Osteocyte (in vitro differentiated cells): ENCODE data around the gene CTXN1. TPM values are rescaled to one million over a fixed set of nuclear protein-coding genes. Genes with fewer than 3 reads are reported as not detected.

Experiments used
- DNase-seq: peaks from one replicate; pipeline ENCODE4 v3.0.0; 2021; ENCODE audit warnings: mixed read lengths; ENCODE audit not compliant: unreplicated experiment; ENCODE audit errors: extremely low spot score
- H3K27ac Mint-ChIP-seq: one replicate; pipeline ENCODE4 v1.8.0; 2021; ENCODE audit warnings: mild to moderate bottlenecking, mixed read lengths; ENCODE audit not compliant: unreplicated experiment
- H3K27me3 Mint-ChIP-seq: one replicate; pipeline ENCODE4 v1.8.0; 2021; ENCODE audit warnings: mixed read lengths; ENCODE audit not compliant: unreplicated experiment
- H3K36me3 Mint-ChIP-seq: one replicate; pipeline ENCODE4 v1.8.0; 2021; ENCODE audit warnings: mixed read lengths; ENCODE audit not compliant: unreplicated experiment
- H3K4me1 Mint-ChIP-seq: one replicate; pipeline ENCODE4 v1.8.0; 2021; ENCODE audit warnings: mixed read lengths; ENCODE audit not compliant: unreplicated experiment
- H3K4me3 Mint-ChIP-seq: one replicate; pipeline ENCODE4 v1.8.0; 2021; ENCODE audit warnings: mild to moderate bottlenecking, moderate library complexity, mixed read lengths; ENCODE audit not compliant: unreplicated experiment
- H3K9me3 Mint-ChIP-seq: one replicate; pipeline ENCODE4 v1.8.0; 2021; ENCODE audit warnings: mixed read lengths; ENCODE audit not compliant: unreplicated experiment
- CTCF ChIP-seq: fragments of 200-600 bp; sonication (generic); IDR thresholded peaks from 2 replicates; pipeline ENCODE4 v1.5.0; 2021; ENCODE audit warnings: antibody characterized with exemption, mild to moderate bottlenecking, moderate library complexity
- total RNA-seq: library from RNA; stranded (reverse); gene quantifications from 2 replicates; pipeline ENCODE4 v1.2.1, GENCODE V29; 2021

CTXN1 gene
- total RNA-seq, 1 donor from 2014 or later: 28.8 TPM

DNA sequence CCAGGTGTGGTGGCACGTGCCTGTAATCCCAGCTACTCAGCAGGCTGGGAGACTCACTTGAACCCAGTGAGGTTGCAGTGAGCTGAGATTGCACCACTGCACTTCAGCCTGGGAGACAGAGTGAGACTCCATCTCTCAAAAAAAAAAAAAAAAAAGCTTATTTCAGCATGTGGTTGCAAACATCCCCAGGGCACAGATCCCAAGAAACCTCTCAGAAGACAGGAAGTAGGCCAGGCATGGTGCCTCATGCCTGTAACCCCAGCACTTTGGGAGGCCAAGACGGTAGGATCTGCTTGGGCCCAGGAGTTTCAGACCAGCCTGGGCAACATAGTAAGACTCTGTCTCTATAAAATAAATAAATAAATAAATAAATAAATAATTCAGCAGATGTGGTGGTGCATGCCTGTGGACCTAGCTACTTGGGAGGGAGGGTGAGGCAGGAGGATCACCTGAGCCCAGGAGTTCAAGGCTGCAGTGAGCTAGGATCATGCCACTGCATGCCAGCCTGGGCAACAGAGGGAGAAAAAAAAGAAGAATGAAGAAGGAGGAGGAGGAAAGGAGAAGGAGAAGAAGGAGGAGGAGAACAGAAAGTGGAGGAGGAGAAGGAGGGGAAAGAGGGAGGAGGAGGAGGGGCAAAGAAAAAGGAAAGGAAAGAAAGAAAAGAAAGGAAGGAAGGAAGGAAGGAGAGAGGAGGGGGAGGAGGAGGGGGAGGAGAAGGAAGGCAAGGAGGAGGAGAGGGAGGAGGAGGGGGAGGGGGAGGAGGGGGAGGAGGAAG lies 42.0 kb downstream of the CTXN1 start:
- Mint-ChIP-seq H3K4me1 (peaks cover 8% of the 10 kb centered on the region), H3K27ac (no peak overlapping the region), H3K27me3 (no peaks in the 10 kb centered on the region), H3K4me3 (no peak overlapping the region), H3K9me3 (no peaks in the 10 kb centered on the region), H3K36me3 (no peaks in the 10 kb centered on the region)
- TF ChIP-seq CTCF: no peak
- DNase-seq: no peak

GRCh38 chr19:7883105-7883504 lies 42.8 kb downstream of the CTXN1 start:
- no peak for DNase-seq
- Mint-ChIP-seq H3K9me3 (no peaks in the 10 kb centered on the region), H3K4me1 (peaks cover 5% of the 10 kb centered on the region), H3K4me3 (no peak overlapping the region), H3K36me3 (no peaks in the 10 kb centered on the region), H3K27me3 (no peaks in the 10 kb centered on the region), H3K27ac (no peak overlapping the region)
- no peak for TF ChIP-seq CTCF

- no peaks in the 10 kb centered on the region for H3K9me3 Mint-ChIP-seq
- H3K27me3 Mint-ChIP-seq: no peaks in the 10 kb centered on the region
- no peaks in the 10 kb centered on the region for H3K36me3 Mint-ChIP-seq
- no peak for TF ChIP-seq CTCF
- peaks cover 7% of the 10 kb centered on the region for H3K4me1 Mint-ChIP-seq
- no peak overlapping the region for H3K4me3 Mint-ChIP-seq
- no peak overlapping the region for H3K27ac Mint-ChIP-seq
- DNase-seq: no peak
These were observed 44.0 kb downstream of the CTXN1 start for GRCh38 chr19:7881910-7882309.

GRCh38 chr19:7879836-7880235 lies 46.1 kb downstream of the CTXN1 start:
- no peaks in the 10 kb centered on the region for H3K9me3 Mint-ChIP-seq
- TF ChIP-seq CTCF: no peak
- H3K27ac Mint-ChIP-seq: no peak overlapping the region

GRCh38 chr19:7879111-7879807 lies 46.7 kb downstream of the CTXN1 start:
- TF ChIP-seq CTCF: no peak
- Mint-ChIP-seq H3K27me3 (peaks cover 15% of the 10 kb centered on the region), H3K9me3 (no peaks in the 10 kb centered on the region), H3K4me3 (no peak overlapping the region), H3K4me1 (peaks cover 9% of the 10 kb centered on the region), H3K27ac (no peak overlapping the region), H3K36me3 (no peaks in the 10 kb centered on the region)
- DNase-seq: no peak

More at GRCh38 chr19:7879836-7880235, 46.1 kb downstream of the CTXN1 start:
- DNase-seq: no peak
- H3K4me1 Mint-ChIP-seq: peaks cover 7% of the 10 kb centered on the region
- peaks cover 12% of the 10 kb centered on the region for H3K27me3 Mint-ChIP-seq
- H3K36me3 Mint-ChIP-seq: no peaks in the 10 kb centered on the region
- no peak overlapping the region for H3K4me3 Mint-ChIP-seq
